HG02678 (cell line): ENCODE data around the gene FAM184B.
"Not testable (repeated sequence)": the region's sequence is repeated elsewhere in the genome, so short reads cannot be mapped to it uniquely, and the experiment has no call there.

Experiments
- ATAC-seq: cut with Tn5 transposase; IDR thresholded peaks from one replicate; pipeline ENCODE4 v1.9.1; 2021; ENCODE audit warnings: mild to moderate bottlenecking, moderate library complexity; ENCODE audit not compliant: unreplicated experiment

Gene FAM184B

DNA sequence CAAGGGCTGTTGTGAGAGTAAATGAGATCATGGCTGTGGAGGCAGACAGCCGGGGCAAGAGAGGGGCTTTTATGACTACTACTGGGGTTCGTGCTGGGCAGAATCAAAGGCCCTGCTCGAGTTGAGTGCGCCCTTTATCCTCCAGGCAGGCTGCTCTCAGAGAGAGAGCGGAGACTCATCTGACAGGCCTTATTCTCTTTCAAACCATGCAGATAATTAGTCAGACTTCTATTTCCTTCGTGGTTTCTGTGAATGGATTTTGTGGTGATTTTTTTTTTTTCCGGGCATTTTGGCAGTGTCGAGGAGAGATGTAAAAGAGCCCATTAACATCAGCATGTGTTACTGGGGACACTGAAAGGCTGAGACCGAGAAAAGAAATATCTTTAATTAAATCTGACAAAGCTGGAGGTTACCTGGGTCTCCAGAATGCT, 93.4 kb downstream of the FAM184B start:
- ATAC-seq, result no peak

DNA sequence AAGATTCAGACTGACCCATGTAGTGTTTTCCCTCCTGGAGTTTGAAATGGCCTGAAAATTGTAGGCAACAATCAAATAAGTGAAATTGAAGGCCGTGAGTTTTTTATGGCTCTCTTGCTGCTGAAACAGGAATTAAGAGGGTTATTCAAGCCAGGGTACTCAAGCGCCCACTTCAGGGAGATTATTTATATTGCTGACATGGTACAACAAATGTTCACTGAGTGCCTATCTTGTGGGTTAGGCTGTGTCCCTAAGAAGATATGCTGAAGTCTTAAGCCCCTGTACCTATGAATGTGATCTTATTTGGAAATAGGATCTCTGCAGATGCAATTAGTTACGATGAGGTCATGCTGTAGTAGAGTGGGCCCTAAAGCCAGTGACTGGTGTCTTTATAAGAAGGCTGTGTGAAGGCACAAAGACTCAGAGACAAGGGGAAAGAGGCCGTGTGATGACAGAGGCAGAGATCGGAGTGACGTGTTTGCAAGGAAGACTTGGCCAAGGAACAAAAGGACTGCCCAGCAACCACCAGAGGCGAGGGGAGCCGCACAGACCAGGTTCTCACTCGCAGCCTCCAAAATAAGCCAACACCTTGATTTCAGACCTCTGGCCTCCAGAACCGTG, 94.1 kb downstream of the FAM184B start:
- ATAC-seq, result no peak

DNA sequence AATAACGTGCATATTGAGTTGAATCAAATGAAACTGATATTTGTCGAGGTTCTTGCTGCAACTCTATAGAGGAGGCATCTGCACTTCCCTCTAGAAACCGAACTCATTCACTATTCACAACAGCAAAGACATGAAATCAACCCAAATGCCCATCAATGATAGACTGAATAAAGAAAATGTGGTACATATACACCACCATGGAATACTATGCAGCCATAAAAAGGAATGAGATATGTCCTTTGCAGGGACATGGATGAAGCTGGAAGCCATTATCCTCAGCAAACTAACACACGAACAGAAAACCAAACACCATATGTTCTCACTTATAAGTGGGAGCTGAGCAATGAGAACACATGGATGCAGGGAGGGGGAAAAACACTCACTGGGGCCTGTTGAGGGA, 96.8 kb downstream of the FAM184B start:
- ATAC-seq, result not testable (repeated sequence)

DNA sequence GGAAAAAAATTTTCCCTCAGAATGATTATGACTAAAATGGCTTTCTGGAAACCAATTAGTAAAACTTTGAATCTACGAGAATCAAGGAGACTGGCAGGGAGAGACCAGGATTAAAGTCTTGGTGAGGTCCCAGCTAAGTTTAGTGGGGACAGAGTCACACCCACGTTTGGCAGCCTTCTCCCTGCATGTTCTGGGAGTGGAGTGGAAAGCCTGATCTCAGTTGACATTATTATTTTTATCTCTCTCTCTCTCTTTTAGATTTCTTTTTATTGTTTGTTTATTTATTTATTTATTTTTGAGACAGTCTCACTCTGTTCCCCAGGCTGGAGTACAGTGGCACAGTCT, 99.2 kb downstream of the FAM184B start:
- no peak for ATAC-seq

DNA sequence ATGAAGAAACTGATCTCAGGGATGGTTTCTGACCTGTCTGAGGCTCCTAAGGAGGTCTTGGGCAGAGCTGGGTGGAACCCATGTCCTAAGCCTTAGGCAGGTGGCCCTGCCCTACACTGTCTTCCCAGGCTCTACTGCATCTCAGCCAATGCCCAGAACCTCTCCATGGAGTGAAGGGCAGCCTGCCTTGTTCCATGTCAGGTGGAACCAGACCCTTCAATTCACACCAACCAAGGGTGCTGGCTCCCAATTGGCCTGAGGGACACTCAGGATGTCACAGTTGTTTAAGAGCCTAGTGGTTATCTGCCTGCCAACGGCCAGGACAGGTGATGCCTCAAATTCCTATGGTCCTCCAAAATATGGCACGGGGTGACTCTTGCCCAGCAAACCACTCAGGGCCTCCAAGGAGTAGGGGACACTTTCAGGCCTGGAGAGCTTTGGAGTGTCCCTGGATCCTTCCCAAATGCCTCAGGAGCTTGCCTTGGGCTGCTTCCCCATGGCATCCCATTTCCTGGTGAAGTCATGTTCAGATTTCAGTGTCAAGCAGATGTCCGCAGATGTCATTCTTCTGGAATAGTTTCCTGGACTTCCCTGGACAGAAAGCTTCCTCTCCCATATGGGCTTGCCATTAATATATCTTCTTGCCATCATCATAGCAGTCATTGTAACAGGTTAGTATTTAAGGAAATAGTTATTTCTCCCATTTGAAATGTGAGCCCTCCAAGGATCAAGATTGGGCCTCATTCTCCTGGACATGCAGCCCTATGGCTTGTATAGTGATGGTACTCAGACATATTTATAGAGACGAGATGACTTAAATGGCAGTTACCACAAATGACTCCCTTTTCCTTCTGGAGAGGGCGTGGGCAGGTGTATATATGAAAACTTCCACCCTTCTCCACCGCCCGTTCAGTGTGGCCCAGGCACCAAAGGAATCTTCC, 99.9 kb downstream of the FAM184B start:
- no peak for ATAC-seq

GRCh38 chr4:17680559-17681280, 100.7 kb downstream of the FAM184B start:
- ATAC-seq, result no peak

DNA sequence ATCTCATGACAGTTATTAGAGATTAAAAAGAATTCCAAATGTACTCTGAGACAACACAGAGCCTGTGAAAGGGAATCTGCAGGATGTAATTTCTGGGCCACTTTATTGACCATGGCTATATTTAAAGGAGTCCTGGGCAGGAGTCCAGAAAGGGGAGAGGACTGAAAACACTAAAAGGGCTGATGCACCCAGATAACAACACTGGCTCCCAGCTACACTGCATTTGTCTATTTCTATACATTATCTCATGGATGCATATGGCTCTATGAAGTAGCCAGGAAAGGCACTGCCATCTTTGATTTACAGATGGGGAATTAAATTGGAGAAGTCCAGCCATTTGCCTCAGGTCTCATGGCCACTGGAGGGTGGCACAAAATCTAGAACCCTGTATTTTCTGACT, 111.0 kb downstream of the FAM184B start:
- ATAC-seq, result no peak

DNA sequence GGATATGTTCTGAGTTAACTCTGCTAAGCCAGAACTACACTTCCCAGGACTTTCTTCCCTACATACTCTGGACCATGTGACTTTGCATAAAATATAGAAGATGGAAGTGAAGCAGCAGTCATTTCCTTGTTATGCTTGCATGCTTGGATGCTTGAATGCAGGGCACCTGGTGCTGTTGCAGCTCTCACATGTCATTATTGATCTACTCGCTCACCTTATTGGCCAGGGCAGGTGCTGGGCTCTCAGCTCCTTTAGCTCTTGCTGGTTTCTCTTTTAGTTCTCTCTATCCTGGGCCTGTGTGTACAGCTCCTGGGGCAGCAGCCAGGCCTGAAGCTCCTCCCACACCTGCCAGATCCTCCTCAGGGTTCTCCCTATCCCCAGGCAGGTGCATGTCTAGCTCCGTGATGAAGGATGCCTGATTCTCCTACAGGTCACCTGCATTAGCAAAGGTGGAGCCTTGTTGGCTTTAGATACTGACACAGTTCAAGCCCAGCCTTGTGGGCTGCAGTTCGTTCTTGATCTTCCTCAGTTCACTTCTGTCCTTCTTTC, 113.7 kb downstream of the FAM184B start:
- no peak for ATAC-seq

- no peak for ATAC-seq
Observed at GRCh38 chr4:17667253-17667652, 114.2 kb downstream of the FAM184B start.

DNA sequence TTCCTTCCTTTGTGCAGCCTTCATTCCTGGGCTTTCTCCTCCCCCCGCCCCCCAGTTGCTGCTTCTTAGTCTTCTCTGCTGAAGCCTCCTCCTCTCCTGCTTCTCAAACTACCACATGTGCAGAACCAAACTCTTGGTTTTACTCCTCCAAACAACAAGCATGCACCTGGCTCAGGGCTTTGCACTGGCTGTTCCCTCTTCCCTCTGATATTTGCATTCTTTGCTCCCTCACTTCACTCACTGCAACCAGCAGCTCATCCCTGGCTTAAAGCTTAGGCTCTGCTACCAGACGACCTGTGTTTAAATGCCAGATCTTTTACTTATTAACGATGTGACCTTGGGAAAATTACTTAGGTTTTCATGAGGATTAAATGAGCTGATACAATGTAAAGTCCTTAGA, 115.6 kb downstream of the FAM184B start:
- ATAC-seq, result no peak

GRCh38 chr4:17665346-17665745, 116.1 kb downstream of the FAM184B start:
- ATAC-seq, result peak; percentile 36

- ATAC-seq, result peak; percentile 81
Observed at GRCh38 chr4:17664755-17665154, 116.7 kb downstream of the FAM184B start.

DNA sequence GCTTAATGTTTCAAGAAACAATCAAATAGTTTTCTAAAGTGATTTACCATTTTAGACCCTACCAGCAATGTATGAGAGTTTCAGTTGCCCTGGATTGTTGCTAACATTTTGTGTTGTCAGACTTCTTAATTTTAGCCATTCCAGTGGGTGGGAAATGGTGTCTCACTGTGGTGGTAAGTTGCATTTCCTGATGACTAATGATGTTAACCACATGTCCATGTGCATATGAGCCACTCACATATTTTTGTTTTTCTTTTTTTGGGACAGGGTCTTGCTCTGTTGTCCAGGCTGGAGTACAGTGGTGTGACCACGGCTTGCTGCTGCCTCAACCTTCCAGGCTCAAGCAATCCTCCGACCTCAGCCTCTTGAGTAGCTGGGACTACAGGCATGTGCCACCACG, 118.7 kb downstream of the FAM184B start:
- ATAC-seq, result no peak

DNA sequence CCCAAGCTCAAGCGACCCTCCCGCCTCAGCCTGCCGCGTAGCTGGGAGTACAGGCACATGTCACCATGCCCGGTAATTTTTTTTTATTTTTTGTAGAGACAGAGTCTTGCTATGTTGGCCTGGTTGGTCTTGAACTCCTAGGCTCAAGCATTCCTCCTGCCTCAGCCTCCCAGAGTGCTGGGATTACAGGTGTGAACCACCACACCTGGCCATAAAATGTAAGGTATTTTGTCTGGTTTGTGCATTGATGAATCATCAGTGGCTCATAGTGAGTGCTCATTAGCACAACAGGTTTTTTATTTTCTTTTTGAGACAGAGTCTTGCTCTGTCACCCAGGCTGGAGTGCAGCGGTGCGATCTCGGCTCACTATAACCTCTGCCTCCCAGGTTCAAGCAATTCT, 122.2 kb downstream of the FAM184B start:
- not testable (repeated sequence) for ATAC-seq

- ATAC-seq, result no peak
Observed at GRCh38 chr4:17657849-17658248, 123.6 kb downstream of the FAM184B start.

DNA sequence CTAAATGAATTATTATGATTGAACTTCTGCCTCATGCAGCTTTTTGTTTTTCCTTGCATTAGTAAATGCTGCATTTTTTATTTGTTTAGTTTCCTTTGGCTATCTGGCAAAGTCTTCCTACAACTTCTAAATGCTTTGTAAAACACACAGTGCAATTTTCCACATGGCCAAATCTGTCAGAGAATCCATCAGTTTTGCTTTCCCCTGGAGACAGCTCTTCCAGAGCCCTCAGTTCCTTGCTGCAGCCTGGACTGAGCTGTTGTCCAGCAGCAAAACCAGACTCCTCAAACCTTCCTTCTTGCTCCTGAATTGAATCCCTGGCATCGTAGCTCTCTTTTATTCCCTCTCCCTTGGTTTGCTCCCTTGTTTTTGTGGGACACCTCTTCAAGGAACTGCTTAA, 124.3 kb downstream of the FAM184B start:
- no peak for ATAC-seq

- no peak for ATAC-seq
Observed at GRCh38 chr4:17654701-17655100, 126.7 kb downstream of the FAM184B start.

GRCh38 chr4:17650406-17650805, 131.0 kb downstream of the FAM184B start:
- ATAC-seq, result no peak

- no peak for ATAC-seq
Observed at GRCh38 chr4:17647927-17648326, 133.5 kb downstream of the FAM184B start.

GRCh38 chr4:17647176-17647806, 134.1 kb downstream of the FAM184B start:
- no peak for ATAC-seq

DNA sequence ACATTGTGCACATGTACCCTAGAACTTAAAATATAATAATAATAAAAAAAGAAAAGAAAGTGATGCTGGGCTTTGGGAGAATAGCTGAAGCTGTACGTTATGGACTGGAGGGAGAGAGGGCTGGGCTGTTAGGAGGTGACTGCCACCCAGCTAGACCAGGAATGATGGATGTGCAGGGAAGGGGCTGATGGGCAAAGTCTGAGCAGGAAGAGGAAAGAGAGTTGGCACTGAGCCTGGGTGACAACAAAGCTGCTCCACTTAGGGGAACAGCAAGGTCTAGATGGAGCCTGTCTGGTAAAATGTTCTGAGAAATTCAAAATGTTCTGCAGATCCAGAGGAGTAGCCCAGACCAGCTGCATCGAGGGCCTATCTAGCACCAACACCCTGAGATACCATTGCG, 134.7 kb downstream of the FAM184B start:
- no peak for ATAC-seq
